SJCRH30 (cell line): ENCODE measurements around the gene LMTK3. TPM values are rescaled to one million over a fixed set of nuclear protein-coding genes. Genes with fewer than 3 reads are reported as not detected.

Experiments used
- DNase-seq, 2 experiments: peaks; one replicate each; pipeline ENCODE4 v3.0.0-alpha.2; 2015 to 2020
- H3K27ac ChIP-seq: fragments of 250-450 bp; sonication (Bioruptor Pico); 2 replicates; pipeline ENCODE4 v1.5.1; 2020; ENCODE audit warnings: mild to moderate bottlenecking, moderate library complexity
- H3K27me3 ChIP-seq: fragments of 250-450 bp; sonication (Bioruptor Pico); 2 replicates; pipeline ENCODE4 v1.5.1; 2020; ENCODE audit warnings: mild to moderate bottlenecking, moderate library complexity
- H3K36me3 ChIP-seq: fragments of 250-450 bp; sonication (Bioruptor Pico); 2 replicates; pipeline ENCODE4 v1.5.1; 2020; ENCODE audit warnings: mild to moderate bottlenecking, moderate library complexity
- H3K4me1 ChIP-seq: fragments of 250-450 bp; sonication (Bioruptor Pico); 2 replicates; pipeline ENCODE4 v1.5.1; 2020; ENCODE audit warnings: mild to moderate bottlenecking, moderate library complexity
- H3K4me3 ChIP-seq: fragments of 250-450 bp; sonication (Bioruptor Pico); 2 replicates; pipeline ENCODE4 v1.5.1; 2020; ENCODE audit warnings: mild to moderate bottlenecking, moderate library complexity
- H3K9me3 ChIP-seq: fragments of 250-450 bp; sonication (Bioruptor Pico); replicated peaks from 2 replicates; pipeline ENCODE4 v1.5.1; 2020; ENCODE audit warnings: mild to moderate bottlenecking, moderate library complexity
- total RNA-seq: library from RNA; depleted of rRNA; stranded (reverse); fragments of >200 nt; shearing (Covaris generic); gene quantifications from 2 replicates; pipeline ENCODE4 v1.2.3, GENCODE V29; 2014; rRNA removed

Gene LMTK3
- total RNA-seq, 1 experiment from 2014 or later, result not detected

DNA sequence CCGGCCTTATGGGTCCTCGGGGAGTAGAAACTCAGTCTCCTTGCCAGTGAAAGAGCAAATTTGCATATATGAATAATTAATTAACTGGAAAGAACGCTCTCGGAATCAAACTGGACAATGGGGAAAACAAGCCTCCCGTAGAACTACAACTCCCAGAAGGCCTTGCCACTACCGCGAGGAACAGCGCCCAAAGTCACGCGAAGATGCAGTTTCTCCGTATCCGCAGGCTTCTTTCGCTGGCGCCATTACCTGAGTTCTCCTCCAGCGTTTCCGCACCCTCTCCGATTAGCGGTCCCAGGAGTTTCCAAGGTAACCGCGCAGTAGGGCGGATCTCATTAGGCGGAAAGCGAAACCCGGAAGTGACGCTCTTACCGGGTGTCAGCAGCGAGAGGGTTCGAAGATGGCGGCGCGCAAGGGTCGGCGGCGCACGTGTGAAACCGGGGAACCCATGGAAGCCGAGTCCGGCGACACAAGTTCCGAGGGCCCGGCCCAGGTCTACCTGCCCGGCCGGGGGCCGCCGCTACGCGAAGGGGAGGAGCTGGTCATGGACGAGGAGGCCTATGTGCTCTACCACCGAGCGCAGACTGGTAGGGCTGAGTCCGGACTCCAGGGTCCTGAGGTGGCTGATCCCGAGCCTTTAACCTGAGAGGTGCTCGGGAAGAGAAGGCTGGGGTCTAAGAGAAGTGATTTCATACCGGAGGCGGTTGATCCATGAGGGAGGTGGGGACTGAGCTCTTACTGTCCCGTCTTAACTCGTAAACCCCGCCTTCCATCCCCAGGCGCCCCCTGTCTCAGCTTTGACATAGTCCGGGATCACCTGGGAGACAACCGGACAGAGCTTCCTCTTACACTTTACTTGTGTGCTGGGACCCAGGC, 65.8 kb downstream of the LMTK3 start, which contains the start of gene GRWD1:
TSS of gene GRWD1 (plus strand) at position 378 of the 876 bp plus-strand sequence. CDS start at position 401, 23 bp downstream.
- no peaks in the 10 kb centered on the region for H3K27me3 ChIP-seq
- peak; percentile 91 to 96 for DNase-seq
- peaks cover 25% of the 10 kb centered on the region for H3K36me3 ChIP-seq
- no peaks in the 10 kb centered on the region for H3K9me3 ChIP-seq
- peaks cover 4% of the 10 kb centered on the region; the same call in 1 of the 2 replicates for H3K4me1 ChIP-seq
- peak within 1 kb of the TSS; percentile 92 for H3K4me3 ChIP-seq
- H3K27ac ChIP-seq, result peak within 1 kb of the TSS; percentile 75

DNA sequence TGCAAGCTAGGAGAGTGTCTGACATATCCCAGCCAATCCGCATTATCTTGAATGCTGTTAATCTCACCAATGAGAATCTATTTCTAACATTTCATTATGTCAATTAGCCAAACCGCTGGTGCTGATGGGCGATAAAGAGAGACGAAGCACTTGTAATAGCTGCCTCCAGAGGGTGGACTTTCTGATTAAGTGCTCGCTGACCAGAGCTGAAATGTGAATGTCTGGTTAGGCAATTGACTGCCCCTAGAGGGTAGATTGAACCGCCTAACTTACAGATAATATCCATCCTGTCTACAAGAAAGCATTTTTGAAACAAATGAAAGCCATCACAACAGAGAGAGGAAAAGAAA, 66.4 kb downstream of the LMTK3 start:
- peak overlapping the region; percentile 92 for H3K4me3 ChIP-seq
- no peaks in the 10 kb centered on the region for H3K27me3 ChIP-seq
- peaks cover 4% of the 10 kb centered on the region; the same call in 1 of the 2 replicates for H3K4me1 ChIP-seq
- no peaks in the 10 kb centered on the region for H3K9me3 ChIP-seq
- H3K36me3 ChIP-seq, result peaks cover 25% of the 10 kb centered on the region
- DNase-seq, result peak in 1 of 2 experiments; percentile 44
- H3K27ac ChIP-seq, result peak overlapping the region; percentile 75

DNA sequence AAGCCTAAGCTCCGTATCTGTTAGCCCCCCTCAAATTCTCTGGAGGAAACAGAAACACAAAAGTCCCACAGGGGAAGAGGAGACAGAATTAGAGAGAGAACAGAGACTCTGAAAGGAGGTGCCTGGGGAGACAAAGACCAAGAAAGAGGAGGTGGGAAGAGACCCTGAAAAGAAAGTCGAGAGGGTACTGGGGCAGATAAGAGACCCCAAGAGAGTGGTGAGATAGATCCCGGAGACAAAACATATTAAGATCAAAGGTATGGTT, 66.8 kb downstream of the LMTK3 start:
- peak overlapping the region; percentile 92 for H3K4me3 ChIP-seq
- no peaks in the 10 kb centered on the region for H3K27me3 ChIP-seq
- no peak for DNase-seq
- peaks cover 4% of the 10 kb centered on the region; the same call in 1 of the 2 replicates for H3K4me1 ChIP-seq
- H3K9me3 ChIP-seq, result no peaks in the 10 kb centered on the region
- peaks cover 25% of the 10 kb centered on the region for H3K36me3 ChIP-seq
- H3K27ac ChIP-seq, result no peak overlapping the region; the same call in 1 of the 2 replicates

DNA sequence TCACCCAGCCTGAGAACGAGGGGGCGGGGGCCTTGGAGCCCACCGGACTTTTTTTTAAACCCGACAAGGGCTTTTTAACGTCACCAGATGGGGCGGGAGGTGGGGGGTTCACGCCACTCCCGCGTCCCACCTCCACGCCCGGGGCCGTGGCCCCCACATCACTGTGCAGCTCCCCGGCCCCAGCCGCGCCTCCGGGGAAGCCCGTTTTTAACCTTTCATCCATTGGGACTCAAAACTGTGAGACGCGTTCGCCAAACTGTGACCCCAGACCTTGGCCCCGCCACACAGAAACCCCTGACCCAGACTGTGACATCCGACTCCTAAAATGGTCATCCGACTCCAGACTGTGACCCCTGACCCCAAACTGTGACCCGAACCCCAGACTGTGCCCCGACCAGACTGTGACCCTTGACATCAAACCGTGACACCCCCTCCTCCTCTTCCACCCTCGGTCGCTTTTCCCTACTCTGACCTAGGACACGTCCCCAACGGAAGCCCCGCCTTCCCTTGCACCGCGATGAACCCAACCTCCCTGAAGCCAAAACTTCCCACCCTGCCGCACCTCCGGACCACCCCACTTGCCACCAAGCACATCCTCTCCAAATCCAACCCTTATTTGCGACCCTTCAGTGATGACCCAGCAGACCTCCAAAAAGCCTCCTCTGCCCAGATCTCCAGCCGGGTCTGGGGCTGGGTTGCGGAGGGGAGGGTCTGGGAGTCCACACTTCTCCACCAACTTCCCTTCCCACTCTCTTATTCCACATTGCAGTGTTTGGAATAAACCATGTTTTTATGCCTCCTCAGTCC, 67.3 kb downstream of the LMTK3 start:
- no peaks in the 10 kb centered on the region for H3K27me3 ChIP-seq
- peaks cover 4% of the 10 kb centered on the region; the same call in 1 of the 2 replicates for H3K4me1 ChIP-seq
- H3K4me3 ChIP-seq, result peak overlapping the region; percentile 92
- no peaks in the 10 kb centered on the region for H3K9me3 ChIP-seq
- peaks cover 21% of the 10 kb centered on the region for H3K36me3 ChIP-seq
- no peak overlapping the region for H3K27ac ChIP-seq
- no peak for DNase-seq

DNA sequence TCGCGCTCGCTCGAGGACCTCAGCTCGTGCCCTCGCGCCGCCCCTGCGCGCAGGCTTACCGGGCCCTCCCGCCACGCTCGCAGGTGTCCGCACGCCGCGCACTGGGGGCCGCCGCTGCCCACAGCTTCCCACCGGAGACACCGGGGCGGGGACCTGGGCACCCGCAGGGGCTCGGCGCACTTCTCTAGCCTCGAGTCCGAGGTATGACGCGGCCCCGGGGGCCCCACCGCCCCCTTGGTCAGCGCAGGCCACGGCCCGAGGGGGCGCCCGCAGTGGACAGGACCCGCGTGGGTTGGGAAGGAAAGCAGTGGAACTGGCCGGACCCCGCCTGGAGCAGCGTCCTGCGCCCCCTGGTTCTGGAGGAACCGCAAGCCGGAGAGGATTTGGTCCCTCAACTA, 67.9 kb downstream of the LMTK3 start:
- Histone ChIP-seq H3K36me3 (peaks cover 17% of the 10 kb centered on the region), H3K4me1 (peaks cover 4% of the 10 kb centered on the region; the same call in 1 of the 2 replicates), H3K9me3 (no peaks in the 10 kb centered on the region), H3K27me3 (no peaks in the 10 kb centered on the region), H3K4me3 (no peak overlapping the region), H3K27ac (no peak overlapping the region)
- no peak for DNase-seq

DNA sequence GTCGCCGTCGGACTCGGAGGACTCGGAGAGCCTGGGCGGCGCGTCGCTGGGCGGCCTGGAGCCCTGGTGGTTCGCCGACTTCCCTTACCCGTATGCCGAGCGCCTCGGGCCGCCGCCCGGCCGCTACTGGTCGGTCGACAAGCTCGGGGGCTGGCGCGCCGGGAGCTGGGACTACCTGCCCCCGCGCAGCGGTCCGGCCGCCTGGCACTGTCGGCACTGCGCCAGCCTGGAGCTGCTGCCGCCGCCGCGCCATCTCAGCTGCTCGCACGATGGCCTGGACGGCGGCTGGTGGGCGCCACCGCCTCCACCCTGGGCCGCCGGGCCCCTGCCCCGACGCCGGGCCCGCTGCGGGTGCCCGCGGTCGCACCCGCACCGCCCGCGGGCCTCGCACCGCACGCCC, 68.4 kb downstream of the LMTK3 start:
- no peak for DNase-seq
- no peaks in the 10 kb centered on the region for H3K27me3 ChIP-seq
- H3K4me3 ChIP-seq, result no peak overlapping the region

DNA sequence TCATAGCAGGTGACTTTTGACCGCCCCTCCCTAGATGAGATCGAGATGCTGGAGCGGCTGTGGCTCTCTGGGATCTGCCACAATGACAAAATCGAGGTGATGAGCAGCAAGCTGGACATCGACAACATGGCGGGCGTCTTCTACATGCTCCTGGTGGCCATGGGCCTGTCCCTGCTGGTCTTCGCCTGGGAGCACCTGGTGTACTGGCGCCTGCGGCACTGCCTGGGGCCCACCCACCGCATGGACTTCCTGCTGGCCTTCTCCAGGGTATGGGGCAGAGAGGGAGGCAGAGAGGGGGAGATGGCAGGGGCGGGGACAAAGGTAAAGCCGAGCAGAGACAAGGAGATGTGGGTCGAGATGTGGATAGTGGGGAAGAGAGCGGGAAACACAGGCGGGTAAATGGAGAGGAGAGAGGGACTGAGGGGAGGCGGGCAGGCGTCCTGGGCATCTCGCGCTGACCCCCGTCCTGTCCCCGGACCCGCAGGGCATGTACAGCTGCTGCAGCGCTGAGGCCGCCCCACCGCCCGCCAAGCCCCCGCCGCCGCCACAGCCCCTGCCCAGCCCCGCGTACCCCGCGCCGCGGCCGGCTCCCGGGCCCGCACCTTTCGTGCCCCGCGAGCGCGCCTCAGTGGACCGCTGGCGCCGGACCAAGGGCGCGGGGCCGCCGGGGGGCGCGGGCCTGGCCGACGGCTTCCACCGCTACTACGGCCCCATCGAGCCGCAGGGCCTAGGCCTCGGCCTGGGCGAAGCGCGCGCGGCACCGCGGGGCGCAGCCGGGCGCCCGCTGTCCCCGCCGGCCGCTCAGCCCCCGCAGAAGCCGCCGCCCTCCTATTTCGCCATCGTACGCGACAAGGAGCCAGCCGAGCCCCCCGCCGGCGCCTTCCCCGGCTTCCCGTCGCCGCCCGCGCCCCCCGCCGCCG, 69.3 kb downstream of the LMTK3 start:
- no peaks in the 10 kb centered on the region for H3K9me3 ChIP-seq
- H3K36me3 ChIP-seq, result peaks cover 3% of the 10 kb centered on the region
- no peak overlapping the region for H3K4me3 ChIP-seq
- no peak overlapping the region for H3K27ac ChIP-seq
- H3K4me1 ChIP-seq, result peaks cover 4% of the 10 kb centered on the region; the same call in 1 of the 2 replicates
- H3K27me3 ChIP-seq, result no peaks in the 10 kb centered on the region
- DNase-seq, result no peak

More for the DNA sequence above, 68.4 kb downstream of the LMTK3 start:
- Histone ChIP-seq H3K9me3 (no peaks in the 10 kb centered on the region), H3K27ac (no peak overlapping the region), H3K4me1 (peaks cover 4% of the 10 kb centered on the region; the same call in 1 of the 2 replicates), H3K36me3 (peaks cover 12% of the 10 kb centered on the region)

DNA sequence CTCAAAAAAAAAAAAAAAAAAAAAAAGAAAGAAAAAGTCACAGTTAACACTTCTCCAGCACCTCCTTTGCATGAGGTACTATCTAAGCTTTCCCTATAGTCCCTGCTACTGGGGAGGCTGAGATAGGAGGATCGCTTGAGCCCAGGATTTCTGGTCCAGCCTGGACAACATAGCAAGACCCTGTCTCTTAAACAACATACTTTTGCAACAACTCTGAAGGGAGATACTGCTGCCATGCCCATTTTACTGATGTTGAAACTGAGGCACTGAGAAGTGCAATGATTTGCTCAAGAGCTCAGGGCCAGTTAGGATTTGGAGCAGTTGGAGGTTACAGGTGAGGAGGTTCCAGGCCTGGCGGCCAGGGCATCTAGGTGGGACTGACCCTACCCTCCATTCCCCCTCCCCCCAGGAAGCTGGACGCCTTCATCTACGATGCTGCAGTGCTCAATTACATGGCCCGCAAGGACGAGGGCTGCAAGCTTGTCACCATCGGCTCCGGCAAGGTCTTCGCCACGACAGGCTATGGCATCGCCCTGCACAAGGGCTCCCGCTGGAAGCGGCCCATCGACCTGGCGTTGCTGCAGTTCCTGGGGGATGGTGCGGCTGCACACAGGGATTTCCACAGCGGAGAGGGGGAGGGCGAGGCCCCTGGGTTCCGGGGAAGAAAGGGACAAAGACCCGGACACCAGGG, 70.1 kb downstream of the LMTK3 start:
- Histone ChIP-seq H3K36me3 (no peaks in the 10 kb centered on the region), H3K27me3 (no peaks in the 10 kb centered on the region; the same call in 1 of the 2 replicates), H3K4me3 (no peak overlapping the region), H3K27ac (no peak overlapping the region), H3K4me1 (peaks cover 4% of the 10 kb centered on the region; the same call in 1 of the 2 replicates), H3K9me3 (no peaks in the 10 kb centered on the region)
- DNase-seq, result no peak

DNA sequence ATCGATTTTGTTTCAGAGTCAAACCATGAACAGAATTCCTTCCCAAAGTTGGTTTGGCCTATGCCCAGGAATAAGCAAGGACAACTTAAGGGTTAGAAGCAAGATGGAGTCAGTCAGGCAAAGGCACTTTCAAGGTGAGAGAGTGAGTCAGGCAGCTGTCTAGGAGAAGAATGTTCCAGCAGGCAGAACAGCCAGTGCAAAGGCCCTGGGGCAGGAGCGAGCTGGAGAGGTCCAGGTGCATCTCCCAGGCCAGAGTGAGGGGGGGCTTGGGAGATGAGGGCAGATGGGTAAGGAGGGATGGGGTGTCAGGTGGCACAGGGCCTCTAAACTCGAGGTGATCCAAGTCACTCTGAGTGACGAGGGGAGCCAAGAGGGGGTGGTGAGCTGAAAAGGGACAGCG, 75.0 kb downstream of the LMTK3 start:
- Histone ChIP-seq H3K4me1 (no peaks in the 10 kb centered on the region), H3K27ac (no peak overlapping the region), H3K27me3 (no peaks in the 10 kb centered on the region; the same call in 1 of the 2 replicates), H3K9me3 (no peaks in the 10 kb centered on the region), H3K4me3 (no peak overlapping the region), H3K36me3 (no peaks in the 10 kb centered on the region)
- no peak for DNase-seq

Other genes starting within 250 kb of the LMTK3 start
- 0.71 and 1.0 TPM in 2 replicates for gene ZNF114, start 241.8 kb downstream of the LMTK3 start, total RNA-seq
- 79.1 and 79.2 TPM in 2 replicates for gene EMP3, start 186.3 kb downstream of the LMTK3 start, total RNA-seq
- 2.6 and 2.8 TPM in 2 replicates for gene TMEM143, start 147.9 kb downstream of the LMTK3 start, total RNA-seq
- gene SYNGR4, start 147.5 kb downstream of the LMTK3 start, total RNA-seq, result not detected in 2 replicates
- gene KDELR1, start 120.3 kb downstream of the LMTK3 start, total RNA-seq, result 105 and 119 TPM in 2 replicates
- 0.03 TPM in 1 of 2 replicates, not detected in the other for gene GRIN2D, start 118.2 kb downstream of the LMTK3 start, total RNA-seq
- 40.4 and 44.6 TPM in 2 replicates for gene GRWD1, start 65.9 kb downstream of the LMTK3 start, total RNA-seq
- 0.41 and 0.57 TPM in 2 replicates for gene KCNJ14, start 56.3 kb downstream of the LMTK3 start, total RNA-seq
- gene CYTH2, start 42.5 kb downstream of the LMTK3 start, total RNA-seq, result 25.0 and 29.0 TPM in 2 replicates
- 0.26 TPM in 1 of 2 replicates, not detected in the other for gene SULT2B1, start 40.3 kb upstream of the LMTK3 start, total RNA-seq
- not detected in 2 replicates for gene SPACA4, start 94.9 kb upstream of the LMTK3 start, total RNA-seq
- 1.9 and 3.3 TPM in 2 replicates for gene FAM83E, start 103.2 kb upstream of the LMTK3 start, total RNA-seq
- 1,609 and 2,008 TPM in 2 replicates for gene RPL18, start 107.3 kb upstream of the LMTK3 start, total RNA-seq
- 13.1 and 17.4 TPM in 2 replicates for gene SPHK2, start 107.7 kb upstream of the LMTK3 start, total RNA-seq
- gene DBP, start 125.5 kb upstream of the LMTK3 start, total RNA-seq, result 23.9 and 24.4 TPM in 2 replicates
- 10.7 and 11.8 TPM in 2 replicates for gene CA11, start 134.4 kb upstream of the LMTK3 start, total RNA-seq
- gene NTN5, start 161.2 kb upstream of the LMTK3 start, total RNA-seq, result 151 and 155 TPM in 2 replicates
- gene FUT2, start 184.1 kb upstream of the LMTK3 start, total RNA-seq, result 0.08 and 0.30 TPM in 2 replicates
- gene MAMSTR, start 207.9 kb upstream of the LMTK3 start, total RNA-seq, result 19.5 and 24.5 TPM in 2 replicates
- gene RASIP1, start 228.8 kb upstream of the LMTK3 start, total RNA-seq, result 0.99 and 1.5 TPM in 2 replicates
- gene IZUMO1, start 235.1 kb upstream of the LMTK3 start, total RNA-seq, result not detected in 2 replicates
- not detected in 2 replicates for gene FUT1, start 240.8 kb upstream of the LMTK3 start, total RNA-seq
- gene FGF21, start 243.7 kb upstream of the LMTK3 start, total RNA-seq, result not detected in 2 replicates